Karpas-422 (cell line): ENCODE measurements around the gene KLHL17. TPM values are rescaled to one million over a fixed set of nuclear protein-coding genes. Genes with fewer than 3 reads are reported as not detected.

Source experiments
- DNase-seq: peaks from one replicate; pipeline ENCODE4 v3.0.0-alpha.2; 2015
- H2AFZ ChIP-seq: fragments of 200-600 bp; sonication (generic); 2 replicates; pipeline ENCODE4 v1.6.1; 2014; ENCODE audit warnings: antibody characterized with exemption, low read length, mixed read lengths
- H3K27ac ChIP-seq: fragments of 200-600 bp; sonication (generic); 2 replicates; pipeline ENCODE4 v1.5.1; 2014; ENCODE audit warnings: mild to moderate bottlenecking, low read length, moderate library complexity
- H3K27me3 ChIP-seq: fragments of 200-600 bp; sonication (generic); 2 replicates; pipeline ENCODE4 v1.6.1; 2014; ENCODE audit warnings: low read length, mixed read lengths
- H3K36me3 ChIP-seq: fragments of 200-600 bp; sonication (generic); 2 replicates; pipeline ENCODE4 v1.6.1; 2014; ENCODE audit warnings: low read length, mixed read lengths; ENCODE audit not compliant: insufficient read depth
- H3K4me1 ChIP-seq: fragments of 200-600 bp; sonication (generic); 2 replicates; pipeline ENCODE4 v1.6.1; 2014; ENCODE audit warnings: mild to moderate bottlenecking, low read length, mixed read lengths
- H3K4me2 ChIP-seq: fragments of 200-600 bp; sonication (generic); 2 replicates; pipeline ENCODE4 v1.6.1; 2014; ENCODE audit warnings: low read length, low read depth, mild to moderate bottlenecking; ENCODE audit not compliant: poor library complexity, severe bottlenecking
- H3K4me3 ChIP-seq: fragments of 200-600 bp; sonication (generic); 2 replicates; pipeline ENCODE4 v1.5.1; 2014; ENCODE audit warnings: mild to moderate bottlenecking, antibody characterized with exemption, low read length, mixed read lengths
- H3K79me2 ChIP-seq: fragments of 200-600 bp; sonication (generic); 2 replicates; pipeline ENCODE4 v1.6.1; 2014; ENCODE audit warnings: mild to moderate bottlenecking, low read length, mixed read lengths
- H3K9ac ChIP-seq: fragments of 200-600 bp; sonication (generic); 2 replicates; pipeline ENCODE4 v1.6.0; 2014; ENCODE audit warnings: low read length
- H3K9me2 ChIP-seq: fragments of 200-600 bp; sonication (generic), shearing (Covaris generic); replicated peaks from 2 replicates; pipeline ENCODE4 v1.6.0; 2014; ENCODE audit warnings: mild to moderate bottlenecking, low read length, moderate library complexity; ENCODE audit not compliant: insufficient read depth
- H3K9me3 ChIP-seq: fragments of 300-700, 200-600 bp; sonication (generic); 2 replicates; pipeline ENCODE4 v1.6.1; 2014; ENCODE audit warnings: low read length, mixed read lengths
- H4K20me1 ChIP-seq: fragments of 200-600 bp; sonication (generic); 2 replicates; pipeline ENCODE4 v1.6.1; 2014; ENCODE audit warnings: mild to moderate bottlenecking, antibody characterized with exemption, low read length, low read depth; ENCODE audit not compliant: insufficient read depth
- total RNA-seq: library from RNA; depleted of rRNA; stranded (reverse); fragments of >200 nt; shearing (Covaris generic); gene quantifications from 2 replicates; pipeline ENCODE4 v1.2.3, GENCODE V29; 2014; ENCODE audit warnings: low replicate concordance; rRNA removed

Gene KLHL17
- total RNA-seq, result 13.9 and 21.2 TPM in 2 replicates

GRCh38 chr1:960363-961131 is at the start of gene KLHL17:
KLHL17 (plus strand) TSS chr1:960584; CDS start chr1:960694, 110 bp downstream.
- DNase-seq, result peak; percentile 91
- Histone ChIP-seq H2AFZ (no peak within 1 kb of the TSS), H4K20me1 (peaks cover 20% of the 10 kb centered on the region), H3K27ac (no peak within 1 kb of the TSS), H3K36me3 (no peaks in the 10 kb centered on the region), H3K4me2 (peak within 1 kb of the TSS; percentile 67), H3K4me1 (peaks cover 14% of the 10 kb centered on the region), H3K9me3 (no peaks in the 10 kb centered on the region), H3K9ac (peak within 1 kb of the TSS; percentile 75), H3K27me3 (no peaks in the 10 kb centered on the region), H3K4me3 (peak within 1 kb of the TSS; percentile 72), H3K79me2 (peaks cover 23% of the 10 kb centered on the region), H3K9me2 (no peaks in the 10 kb centered on the region)

- Histone ChIP-seq H3K4me2 (no peak overlapping the region), H3K9me2 (no peaks in the 10 kb centered on the region), H2AFZ (no peak overlapping the region), H3K36me3 (no peaks in the 10 kb centered on the region), H3K4me1 (no peaks in the 10 kb centered on the region), H3K9ac (no peak overlapping the region), H3K27ac (no peak overlapping the region), H3K79me2 (no peaks in the 10 kb centered on the region), H4K20me1 (no peaks in the 10 kb centered on the region), H3K27me3 (no peaks in the 10 kb centered on the region), H3K9me3 (no peaks in the 10 kb centered on the region), H3K4me3 (no peak overlapping the region)
- DNase-seq, result no peak
Measured at GRCh38 chr1:910881-911721, 49.3 kb upstream of the KLHL17 start.

- H3K4me3 ChIP-seq, result no peak overlapping the region
- no peaks in the 10 kb centered on the region for H3K4me1 ChIP-seq
- no peak overlapping the region for H2AFZ ChIP-seq
- H3K9me3 ChIP-seq, result no peaks in the 10 kb centered on the region
- DNase-seq, result no peak
- H3K9ac ChIP-seq, result no peak overlapping the region
- no peaks in the 10 kb centered on the region for H3K9me2 ChIP-seq
- no peaks in the 10 kb centered on the region for H3K36me3 ChIP-seq
- H3K4me2 ChIP-seq, result no peak overlapping the region
- no peaks in the 10 kb centered on the region for H3K27me3 ChIP-seq
- no peak overlapping the region for H3K27ac ChIP-seq
- H4K20me1 ChIP-seq, result no peaks in the 10 kb centered on the region
- H3K79me2 ChIP-seq, result no peaks in the 10 kb centered on the region
Measured at GRCh38 chr1:911875-912739, 48.3 kb upstream of the KLHL17 start.

- no peaks in the 10 kb centered on the region for H4K20me1 ChIP-seq
- H3K36me3 ChIP-seq, result no peaks in the 10 kb centered on the region
- H3K9me2 ChIP-seq, result no peaks in the 10 kb centered on the region
- H3K4me3 ChIP-seq, result no peak overlapping the region
- no peak overlapping the region for H3K27ac ChIP-seq
- no peak overlapping the region for H2AFZ ChIP-seq
- no peaks in the 10 kb centered on the region for H3K79me2 ChIP-seq
- no peaks in the 10 kb centered on the region for H3K27me3 ChIP-seq
- no peaks in the 10 kb centered on the region for H3K9me3 ChIP-seq
- no peak overlapping the region for H3K9ac ChIP-seq
- no peaks in the 10 kb centered on the region for H3K4me1 ChIP-seq
- no peak for DNase-seq
- H3K4me2 ChIP-seq, result no peak overlapping the region
Measured at GRCh38 chr1:912740-913301, 47.6 kb upstream of the KLHL17 start.

- no peak overlapping the region for H3K4me2 ChIP-seq
Measured at GRCh38 chr1:913491-914130, 46.8 kb upstream of the KLHL17 start.

GRCh38 chr1:914131-914890 is 46.1 kb upstream of the KLHL17 start:
- DNase-seq, result no peak
- H3K9me3 ChIP-seq, result no peaks in the 10 kb centered on the region

More at GRCh38 chr1:913491-914130, 46.8 kb upstream of the KLHL17 start:
- Histone ChIP-seq H3K27ac (no peak overlapping the region), H3K9me2 (no peaks in the 10 kb centered on the region), H3K79me2 (no peaks in the 10 kb centered on the region), H2AFZ (no peak overlapping the region), H3K27me3 (no peaks in the 10 kb centered on the region), H3K4me1 (no peaks in the 10 kb centered on the region), H3K4me3 (no peak overlapping the region), H4K20me1 (no peaks in the 10 kb centered on the region), H3K36me3 (no peaks in the 10 kb centered on the region), H3K9ac (no peak overlapping the region), H3K9me3 (no peaks in the 10 kb centered on the region)
- no peak for DNase-seq

GRCh38 chr1:914891-915280 is 45.5 kb upstream of the KLHL17 start:
- Histone ChIP-seq H3K27me3 (no peaks in the 10 kb centered on the region), H4K20me1 (no peaks in the 10 kb centered on the region), H2AFZ (no peak overlapping the region), H3K4me2 (no peak overlapping the region), H3K4me3 (no peak overlapping the region), H3K9ac (no peak overlapping the region), H3K9me2 (no peaks in the 10 kb centered on the region), H3K79me2 (no peaks in the 10 kb centered on the region), H3K4me1 (no peaks in the 10 kb centered on the region), H3K9me3 (no peaks in the 10 kb centered on the region), H3K36me3 (no peaks in the 10 kb centered on the region), H3K27ac (no peak overlapping the region)
- DNase-seq, result no peak

More at GRCh38 chr1:914131-914890, 46.1 kb upstream of the KLHL17 start:
- Histone ChIP-seq H3K9me2 (no peaks in the 10 kb centered on the region), H3K36me3 (no peaks in the 10 kb centered on the region), H3K27me3 (no peaks in the 10 kb centered on the region), H3K27ac (no peak overlapping the region), H2AFZ (no peak overlapping the region), H3K4me3 (no peak overlapping the region), H3K4me2 (no peak overlapping the region), H3K9ac (no peak overlapping the region), H4K20me1 (no peaks in the 10 kb centered on the region), H3K79me2 (no peaks in the 10 kb centered on the region), H3K4me1 (no peaks in the 10 kb centered on the region)
